ENCODE data around the gene ZBED1. TPM values are rescaled to one million over a fixed set of nuclear protein-coding genes. Genes with fewer than 3 reads are reported as not detected.
"Not testable (repeated sequence)": the region's sequence is repeated elsewhere in the genome, so short reads cannot be mapped to it uniquely, and the experiment has no call there.

ZBED1 gene
- total and polyA plus RNA-seq, 4 donors, result 13.5 to 36.7 (median 32.0) TPM

- WGBS, 2 donors, result 90 to 99% methylated on average over 6 of the region's 6 CpGs
These were observed 42.5 kb downstream of the ZBED1 start for GRCh38 chrX:2458309-2458708.

GRCh38 chrX:2457289-2458133 is 43.3 kb downstream of the ZBED1 start:
- no peak overlapping the region for H3K27ac ChIP-seq (ENCODE audit: low read depth in 1 of 2, low read length in 1 of 2)
- WGBS, 2 donors, result 93 to 94% methylated on average over 26 of the region's 26 CpGs
- TF ChIP-seq CTCF (IDR thresholded peaks at IDR 0.05; ENCODE audit: control extremely low read depth, extremely low read depth), result no peak
- ATAC-seq (ENCODE audit: insufficient read depth, low FRiP score), result no peak
- DNase-seq, result peak in 1 of 3 donors; percentile 37
- H3K9me3 ChIP-seq (ENCODE audit: control insufficient read depth in 4 of 4, insufficient read depth in 3 of 4, low read length in 3 of 4), result peaks cover 0 to 4% (median 0%) of the 10 kb centered on the region in 4 donors
- H3K27me3 ChIP-seq (ENCODE audit: control insufficient read depth in 3 of 3, insufficient read depth in 3 of 3, low read length in 2 of 3), result no peaks in the 10 kb centered on the region
- H3K36me3 ChIP-seq (ENCODE audit: control insufficient read depth in 4 of 4, insufficient read depth in 4 of 4, low read length in 4 of 4), result peaks cover 0 to 6% (median 0%) of the 10 kb centered on the region in 4 donors
- H3K9ac ChIP-seq (ENCODE audit: insufficient read depth in 1 of 2, low read length in 2 of 2), result no peak overlapping the region
- no peaks in the 10 kb centered on the region for H3K4me1 ChIP-seq (ENCODE audit: control insufficient read depth in 5 of 5, insufficient read depth in 5 of 5, low read length in 5 of 5)
- H3K4me3 ChIP-seq, result no peak overlapping the region

More at GRCh38 chrX:2458309-2458708, 42.5 kb downstream of the ZBED1 start:
- H3K27me3 ChIP-seq (ENCODE audit: control insufficient read depth in 3 of 3, insufficient read depth in 3 of 3, low read length in 2 of 3), result no peaks in the 10 kb centered on the region
- peaks cover 0 to 4% (median 0%) of the 10 kb centered on the region in 4 donors for H3K9me3 ChIP-seq (ENCODE audit: control insufficient read depth in 4 of 4, insufficient read depth in 3 of 4, low read length in 3 of 4)
- no peak for TF ChIP-seq CTCF (IDR thresholded peaks at IDR 0.05; ENCODE audit: control extremely low read depth, extremely low read depth)
- H3K27ac ChIP-seq (ENCODE audit: low read depth in 1 of 2, low read length in 1 of 2), result no peak overlapping the region
- no peak for ATAC-seq (ENCODE audit: insufficient read depth, low FRiP score)
- no peaks in the 10 kb centered on the region for H3K4me1 ChIP-seq (ENCODE audit: control insufficient read depth in 5 of 5, insufficient read depth in 5 of 5, low read length in 5 of 5)
- no peak overlapping the region for H3K4me3 ChIP-seq
- H3K9ac ChIP-seq (ENCODE audit: insufficient read depth in 1 of 2, low read length in 2 of 2), result no peak overlapping the region
- no peak for DNase-seq
- H3K36me3 ChIP-seq (ENCODE audit: control insufficient read depth in 4 of 4, insufficient read depth in 4 of 4, low read length in 4 of 4), result peaks cover 0 to 6% (median 0%) of the 10 kb centered on the region in 4 donors

- H3K27me3 ChIP-seq (ENCODE audit: control insufficient read depth in 3 of 3, insufficient read depth in 3 of 3, low read length in 2 of 3); H3K36me3 ChIP-seq (ENCODE audit: control insufficient read depth in 4 of 4, insufficient read depth in 4 of 4, low read length in 4 of 4); H3K9me3 ChIP-seq (ENCODE audit: control insufficient read depth in 4 of 4, insufficient read depth in 3 of 4, low read length in 3 of 4); DNase-seq; H3K27ac ChIP-seq (ENCODE audit: low read depth in 1 of 2, low read length in 1 of 2); H3K9ac ChIP-seq (ENCODE audit: insufficient read depth in 1 of 2, low read length in 2 of 2); H3K4me1 ChIP-seq (ENCODE audit: control insufficient read depth in 5 of 5, insufficient read depth in 5 of 5, low read length in 5 of 5); ATAC-seq (ENCODE audit: insufficient read depth, low FRiP score); H3K4me3 ChIP-seq: not testable (repeated sequence)
- 94 to 95% methylated on average over 8 of the region's 8 CpGs for WGBS, 2 donors
These were observed 44.7 kb downstream of the ZBED1 start for GRCh38 chrX:2456091-2456490.

GRCh38 chrX:2454620-2455019 is 46.2 kb downstream of the ZBED1 start:
- H3K4me3 ChIP-seq; H3K9me3 ChIP-seq (ENCODE audit: control insufficient read depth in 4 of 4, insufficient read depth in 3 of 4, low read length in 3 of 4); DNase-seq; H3K36me3 ChIP-seq (ENCODE audit: control insufficient read depth in 4 of 4, insufficient read depth in 4 of 4, low read length in 4 of 4); H3K4me1 ChIP-seq (ENCODE audit: control insufficient read depth in 5 of 5, insufficient read depth in 5 of 5, low read length in 5 of 5); H3K27ac ChIP-seq (ENCODE audit: low read depth in 1 of 2, low read length in 1 of 2); H3K9ac ChIP-seq (ENCODE audit: insufficient read depth in 1 of 2, low read length in 2 of 2); ATAC-seq (ENCODE audit: insufficient read depth, low FRiP score); H3K27me3 ChIP-seq (ENCODE audit: control insufficient read depth in 3 of 3, insufficient read depth in 3 of 3, low read length in 2 of 3): not testable (repeated sequence)
- 92 to 99% methylated on average over 9 of the region's 9 CpGs for WGBS, 2 donors

Measured in lung (tissue), 12 donors.